Stimulated activated CD8-positive, alpha-beta memory T cell treated with anti-CD3 and anti-CD28 coated beads, Interleukin-7, amount 100 ng/mL, for 1 hour (primary cell): ENCODE measurements around the gene MET.

Experiments used
- DNase-seq, 2 donors: peaks; one replicate each; pipeline ENCODE4 v3.0.0-alpha.2; 2020; ENCODE audit warnings: low read depth in 2 of 2

Gene MET

GRCh38 chr7:116663744-116664143 lies 8.3 kb upstream of the MET start:
- DNase-seq = no peak

DNA sequence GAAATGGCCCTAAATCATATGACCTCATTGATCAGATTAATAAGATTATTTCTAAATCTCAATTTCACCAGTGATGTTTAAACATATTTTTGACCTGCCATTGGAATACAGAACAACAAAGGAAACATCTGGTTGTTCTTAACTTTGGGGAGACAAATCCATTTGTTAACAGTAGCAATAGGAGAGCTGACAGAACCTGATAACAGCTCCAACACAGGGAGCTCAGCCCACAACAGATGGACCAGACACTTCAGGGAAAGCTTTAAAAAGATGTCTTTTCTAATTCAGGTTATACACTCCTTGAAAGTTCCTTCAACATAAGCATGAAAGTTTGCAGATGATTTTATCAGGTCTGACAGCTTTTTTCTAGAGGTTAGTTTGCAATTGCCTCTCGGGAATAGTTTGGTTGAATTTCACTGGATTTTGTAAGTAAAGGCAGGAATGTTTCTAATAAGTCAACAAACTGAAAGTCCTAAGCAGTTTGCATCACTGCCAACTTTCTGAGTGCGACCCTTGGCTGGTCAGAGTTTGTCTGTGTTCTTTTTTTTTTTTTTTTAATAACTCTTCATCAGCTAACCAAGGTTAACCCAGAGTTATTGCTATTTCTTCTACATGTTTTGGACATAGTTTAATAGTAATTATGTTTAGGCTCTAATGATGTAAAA lies 6.5 kb upstream of the MET start:
- no peak for DNase-seq

DNA sequence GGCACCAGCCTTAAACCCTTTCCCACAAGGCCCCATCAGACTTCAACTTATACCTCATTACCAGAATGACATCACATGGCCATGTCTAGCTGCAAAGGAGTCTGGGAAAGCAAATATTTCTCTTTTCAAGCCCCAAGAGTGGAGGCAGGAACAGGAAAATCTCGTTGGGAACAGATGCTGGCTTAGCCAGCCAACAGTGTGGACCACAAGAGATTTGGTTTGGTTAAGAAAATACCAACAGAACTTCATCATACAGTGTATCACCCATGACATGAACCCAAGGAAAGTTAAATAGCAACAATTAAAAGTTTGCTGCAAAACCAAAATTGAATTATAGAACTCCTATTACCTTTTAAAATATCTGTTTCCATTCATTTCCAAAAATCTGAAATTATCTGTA lies 2.2 kb upstream of the MET start:
- no peak for DNase-seq

DNA sequence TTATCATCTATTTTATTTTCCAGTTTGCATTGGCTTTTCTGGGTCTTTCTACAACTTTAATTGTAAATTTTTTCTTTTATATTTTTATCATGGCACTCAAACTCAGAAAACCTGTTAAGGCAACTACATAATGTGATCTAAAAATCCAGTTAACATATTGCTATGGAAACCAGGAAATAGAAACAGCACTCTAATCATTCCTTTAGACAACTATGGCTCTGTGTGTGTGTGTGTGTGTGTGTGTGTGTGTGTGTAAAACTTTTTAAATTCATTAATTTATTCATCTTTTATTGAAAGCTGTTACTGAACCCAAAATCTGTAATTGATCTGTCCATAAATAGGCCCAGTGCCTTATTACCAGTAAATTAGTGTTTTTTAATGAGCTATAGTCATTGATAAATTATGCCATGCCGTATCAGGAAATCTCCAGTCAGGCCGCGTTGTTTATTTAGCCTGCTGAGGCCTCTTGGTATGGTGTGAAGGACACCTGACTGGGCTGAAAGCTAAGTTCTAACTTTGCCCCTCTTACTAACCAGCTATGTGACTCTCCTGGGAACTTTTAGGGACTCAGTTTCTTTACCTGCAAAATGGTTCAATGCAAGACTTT lies 1.5 kb upstream of the MET start:
- DNase-seq = no peak

- DNase-seq = no peak
These were observed 885 bp upstream of the MET start for GRCh38 chr7:116671111-116671510.

DNA sequence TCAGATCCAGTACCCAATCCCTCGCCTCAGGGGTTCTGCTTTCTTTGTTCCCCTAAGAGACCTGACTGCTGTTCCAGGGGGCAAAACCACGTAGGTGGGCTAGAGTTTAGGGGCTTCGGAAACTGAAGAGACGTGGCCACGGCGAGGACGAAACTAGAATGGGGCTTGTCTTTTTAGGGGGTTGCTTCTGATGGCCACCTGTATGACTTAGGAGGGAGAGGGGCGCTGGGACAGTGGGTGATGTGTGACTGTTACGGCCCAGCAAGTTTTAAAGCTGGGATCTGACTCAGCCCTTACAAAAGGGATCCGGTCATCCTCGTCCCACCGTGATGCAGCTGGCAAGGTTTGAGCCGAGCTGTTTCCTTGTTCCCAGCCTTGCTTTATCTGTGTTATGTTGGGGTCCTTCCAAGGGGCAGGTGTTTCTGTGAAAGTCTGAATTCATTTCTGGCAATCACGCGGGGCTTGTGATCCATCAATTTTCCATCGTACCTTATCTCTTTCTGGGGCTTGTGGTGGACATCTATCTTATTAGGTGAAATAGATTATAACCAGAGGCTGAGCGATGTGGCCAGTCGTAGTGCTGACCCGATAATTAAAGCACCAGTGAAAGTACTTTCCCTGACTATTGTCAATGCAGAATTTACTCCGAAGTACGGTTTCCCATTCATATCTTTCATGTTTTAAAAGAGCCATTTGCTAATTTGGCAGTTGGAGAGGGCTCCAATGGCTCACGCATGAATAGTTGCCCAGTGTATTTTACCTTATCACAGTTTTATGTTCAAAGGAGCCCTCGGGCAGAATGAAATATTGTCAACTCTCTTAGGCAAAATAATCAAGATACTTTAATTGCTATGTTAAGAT lies 830 bp downstream of the MET start:
- DNase-seq = no peak

- DNase-seq = no peak
These were observed 1.5 kb downstream of the MET start for GRCh38 chr7:116673457-116673865.

DNA sequence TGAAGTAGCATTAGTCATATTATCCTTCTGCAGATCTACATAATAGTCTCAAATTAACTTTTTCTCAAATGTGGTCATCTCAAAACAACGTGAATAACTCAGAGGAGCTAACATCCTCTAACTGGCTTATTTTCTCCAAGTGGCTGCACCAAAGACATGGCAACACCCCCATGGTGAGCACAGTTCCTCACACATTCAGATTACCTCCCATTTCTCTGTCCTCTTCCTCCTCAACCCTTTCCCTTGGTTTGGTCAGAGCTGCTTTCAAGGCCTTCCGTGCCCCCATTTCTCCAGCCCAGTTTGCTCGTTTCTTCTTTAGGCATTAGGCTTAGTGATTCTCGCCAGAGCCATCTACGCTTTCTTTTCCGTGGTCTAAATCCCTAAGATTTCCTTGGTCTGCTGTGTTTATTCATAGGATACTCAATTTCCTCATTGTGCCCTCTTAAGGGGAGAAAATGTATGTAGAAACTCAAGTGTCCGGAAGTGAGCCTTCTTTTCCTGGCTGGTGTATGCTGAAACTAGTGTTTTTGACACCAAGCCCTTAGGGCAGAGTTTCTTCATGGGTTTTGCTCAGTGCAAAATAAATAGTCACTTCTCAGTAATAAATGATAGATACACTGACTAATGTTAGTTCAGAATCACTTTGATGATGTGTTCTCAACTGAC lies 2.6 kb downstream of the MET start:
- DNase-seq = no peak

GRCh38 chr7:116675812-116676355 lies 3.9 kb downstream of the MET start:
- DNase-seq = no peak

- no peak for DNase-seq
These were observed 6.8 kb downstream of the MET start for GRCh38 chr7:116678780-116679179.

DNA sequence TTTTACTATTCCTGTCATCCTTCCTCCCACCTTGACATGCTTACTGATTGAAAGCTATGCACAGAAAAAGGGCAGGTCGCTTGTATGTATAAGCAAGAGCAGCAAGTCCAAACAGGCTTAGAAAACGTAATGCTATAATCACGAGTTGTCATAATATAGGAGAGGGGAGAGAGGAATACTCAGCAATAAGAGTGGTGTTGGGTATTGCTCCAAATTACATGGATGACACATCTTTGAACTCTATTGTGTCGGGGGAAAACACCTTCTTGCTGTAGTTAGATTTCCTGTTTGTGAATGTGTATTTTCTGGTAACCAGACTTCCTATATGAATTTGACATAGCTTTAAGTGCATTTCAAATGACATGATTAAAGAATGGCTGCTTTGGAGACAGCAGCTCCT lies 7.5 kb downstream of the MET start:
- DNase-seq = no peak

GRCh38 chr7:116683786-116684185 lies 11.8 kb downstream of the MET start:
- no peak for DNase-seq

- DNase-seq = no peak
These were observed 14.0 kb downstream of the MET start for GRCh38 chr7:116686033-116686432.

- no peak for DNase-seq
These were observed 14.9 kb downstream of the MET start for GRCh38 chr7:116686812-116687419.

DNA sequence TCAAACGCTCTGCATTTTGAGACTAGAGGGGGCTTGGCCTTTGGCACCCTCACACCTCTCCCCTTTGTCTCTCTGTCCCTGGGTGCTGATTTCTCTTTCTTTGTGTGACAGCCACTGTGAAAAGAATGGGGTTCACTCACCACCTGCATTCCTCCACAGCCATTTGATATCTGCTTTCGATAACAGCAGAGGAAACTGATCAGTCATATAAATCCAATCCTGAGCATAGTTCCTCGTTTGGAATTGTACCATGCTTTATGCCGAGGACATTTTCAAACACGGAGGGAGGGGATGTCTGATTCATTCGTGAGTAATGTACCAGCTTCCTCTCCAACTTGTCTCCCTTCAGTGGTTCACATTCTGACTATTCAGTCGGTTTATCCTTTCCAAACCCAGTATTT lies 15.8 kb downstream of the MET start:
- DNase-seq = no peak

- no peak for DNase-seq
These were observed 17.8 kb downstream of the MET start for GRCh38 chr7:116689790-116690259.

- DNase-seq = no peak
These were observed 19.7 kb downstream of the MET start for GRCh38 chr7:116691664-116692063.

- DNase-seq = no peak
These were observed 20.7 kb downstream of the MET start for GRCh38 chr7:116692401-116693308.

GRCh38 chr7:116696707-116697106 lies 24.7 kb downstream of the MET start:
- no peak for DNase-seq

GRCh38 chr7:116697152-116697551 lies 25.2 kb downstream of the MET start:
- no peak for DNase-seq
